Tibial nerve (tissue), 4 donors: Measurements from ENCODE around the gene COBL.

Experiments
- EP300 ChIP-seq, 2 donors: sonication (generic); formaldehyde crosslinking; IDR thresholded peaks; one replicate each; pipeline ENCODE4 v1.6.1; 2017; ENCODE audit warnings: antibody characterized with exemption in 2 of 2, mild to moderate bottlenecking in 1 of 2
- POLR2A ChIP-seq, 2 donors: fragments of 450-650 bp; IDR thresholded peaks; one replicate each; pipeline ENCODE4 v1.6.1; 2017; ENCODE audit warnings: antibody characterized with exemption in 2 of 2, mild to moderate bottlenecking in 2 of 2, moderate library complexity in 2 of 2
- TF ChIP-seq, protein P1 (sequence below), 5 experiments: fragments of 200-600 bp in 3 of 5; fragments of 450-650 bp in 2 of 5; sonication (generic) in 3 of 5; IDR thresholded peaks; one replicate each; pipeline ENCODE4 v1.5.1; 2016 to 2019; ENCODE audit warnings: antibody characterized with exemption in 5 of 5, mild to moderate bottlenecking in 3 of 5, moderate library complexity in 2 of 5

DNA sequence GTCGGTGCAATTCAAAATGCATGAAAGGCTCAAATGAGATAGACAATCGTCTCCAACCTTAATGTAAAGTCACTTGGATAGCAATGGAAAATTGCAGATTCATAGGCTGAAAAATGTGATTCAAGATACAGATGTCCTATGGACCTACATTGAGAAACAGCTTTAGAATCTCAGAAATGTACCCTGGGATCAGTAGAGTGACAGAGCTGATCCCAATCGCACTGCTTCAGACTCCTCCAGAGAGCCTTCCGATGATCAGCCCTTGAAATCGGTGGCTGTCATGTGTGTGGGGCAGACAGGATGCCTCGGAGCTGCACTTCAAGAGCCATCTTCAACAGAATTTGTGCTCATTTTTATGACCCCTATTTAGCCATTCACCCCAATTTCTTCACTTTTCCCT is 293.8 kb downstream of the COBL start:
- TF ChIP-seq, protein P1, sequence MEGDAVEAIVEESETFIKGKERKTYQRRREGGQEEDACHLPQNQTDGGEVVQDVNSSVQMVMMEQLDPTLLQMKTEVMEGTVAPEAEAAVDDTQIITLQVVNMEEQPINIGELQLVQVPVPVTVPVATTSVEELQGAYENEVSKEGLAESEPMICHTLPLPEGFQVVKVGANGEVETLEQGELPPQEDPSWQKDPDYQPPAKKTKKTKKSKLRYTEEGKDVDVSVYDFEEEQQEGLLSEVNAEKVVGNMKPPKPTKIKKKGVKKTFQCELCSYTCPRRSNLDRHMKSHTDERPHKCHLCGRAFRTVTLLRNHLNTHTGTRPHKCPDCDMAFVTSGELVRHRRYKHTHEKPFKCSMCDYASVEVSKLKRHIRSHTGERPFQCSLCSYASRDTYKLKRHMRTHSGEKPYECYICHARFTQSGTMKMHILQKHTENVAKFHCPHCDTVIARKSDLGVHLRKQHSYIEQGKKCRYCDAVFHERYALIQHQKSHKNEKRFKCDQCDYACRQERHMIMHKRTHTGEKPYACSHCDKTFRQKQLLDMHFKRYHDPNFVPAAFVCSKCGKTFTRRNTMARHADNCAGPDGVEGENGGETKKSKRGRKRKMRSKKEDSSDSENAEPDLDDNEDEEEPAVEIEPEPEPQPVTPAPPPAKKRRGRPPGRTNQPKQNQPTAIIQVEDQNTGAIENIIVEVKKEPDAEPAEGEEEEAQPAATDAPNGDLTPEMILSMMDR (IDR thresholded peaks at IDR 0.05): no peak
- no peak for TF ChIP-seq POLR2A (IDR thresholded peaks at IDR 0.05)
- TF ChIP-seq EP300 (IDR thresholded peaks at IDR 0.05): no peak
